Astrocyte (in vitro differentiated cells and primary cell): ENCODE measurements around the gene PRG2. TPM values are rescaled to one million over a fixed set of nuclear protein-coding genes. Genes with fewer than 3 reads are reported as not detected.
A peak's percentile ranks its signal among the peaks of the same experiment; 100 is the strongest.

ENCODE experiments used
- DNase-seq: peaks from one replicate; pipeline ENCODE4 v3.0.0-alpha.2; 2010; ENCODE audit warnings: low read depth
- FAIRE-seq: peaks from 2 replicates; lab custom pipeline; 2011; peaks lifted over from hg19 to GRCh38; lab: Jason Lieb, UNC
- H2AFZ ChIP-seq: 2 replicates; pipeline ENCODE4 v1.6.0; 2012; ENCODE audit warnings: low read depth, low read length, inconsistent platforms
- H3K27ac ChIP-seq: 2 replicates; pipeline ENCODE4 v1.5.1; 2011; ENCODE audit warnings: low read depth, low read length, inconsistent platforms
- H3K27me3 ChIP-seq: 2 replicates; pipeline ENCODE4 v1.6.0; 2011; ENCODE audit warnings: low read length, inconsistent platforms; ENCODE audit not compliant: insufficient read depth
- H3K36me3 ChIP-seq: 2 replicates; pipeline ENCODE4 v1.5.1; 2011; ENCODE audit warnings: low read length, inconsistent platforms; ENCODE audit not compliant: insufficient read depth
- H3K4me1 ChIP-seq: 2 replicates; pipeline ENCODE4 v1.5.1; 2011; ENCODE audit warnings: low read length, inconsistent platforms; ENCODE audit not compliant: insufficient read depth
- H3K4me2 ChIP-seq: 2 replicates; pipeline ENCODE4 v1.6.0; 2012; ENCODE audit warnings: low read length, inconsistent platforms
- H3K4me3 ChIP-seq: 2 replicates; pipeline ENCODE4 v1.5.1; 2011; ENCODE audit warnings: low read depth, mild to moderate bottlenecking, low read length, inconsistent platforms; ENCODE audit not compliant: insufficient read depth
- H3K79me2 ChIP-seq: 2 replicates; pipeline ENCODE4 v1.6.0; 2012; ENCODE audit warnings: mild to moderate bottlenecking, low read length, inconsistent platforms; ENCODE audit not compliant: insufficient read depth
- H3K9ac ChIP-seq: 2 replicates; pipeline ENCODE4 v1.6.0; 2012; ENCODE audit warnings: mild to moderate bottlenecking, low read length, inconsistent platforms
- H3K9me3 ChIP-seq: 2 replicates; pipeline ENCODE4 v1.5.1; 2012; ENCODE audit warnings: low read depth, mild to moderate bottlenecking, low read length, inconsistent platforms; ENCODE audit not compliant: insufficient read depth
- H4K20me1 ChIP-seq: 2 replicates; pipeline ENCODE4 v1.6.0; 2012; ENCODE audit warnings: low read length, inconsistent platforms; ENCODE audit not compliant: insufficient read depth
- H3K27ac Mint-ChIP-seq: one replicate; pipeline ENCODE4 v1.8.0; 2021; ENCODE audit warnings: mild to moderate bottlenecking, mixed read lengths; ENCODE audit not compliant: unreplicated experiment
- H3K27me3 Mint-ChIP-seq: one replicate; pipeline ENCODE4 v1.8.0; 2021; ENCODE audit warnings: low read depth, mixed read lengths; ENCODE audit not compliant: unreplicated experiment
- H3K36me3 Mint-ChIP-seq: one replicate; pipeline ENCODE4 v1.8.0; 2021; ENCODE audit warnings: low read depth, mixed read lengths; ENCODE audit not compliant: unreplicated experiment
- H3K4me1 Mint-ChIP-seq: one replicate; pipeline ENCODE4 v1.8.0; 2021; ENCODE audit warnings: low read depth, mixed read lengths; ENCODE audit not compliant: unreplicated experiment
- H3K4me3 Mint-ChIP-seq: one replicate; pipeline ENCODE4 v1.8.0; 2021; ENCODE audit warnings: mild to moderate bottlenecking, moderate library complexity, mixed read lengths; ENCODE audit not compliant: unreplicated experiment
- H3K9me3 Mint-ChIP-seq: one replicate; pipeline ENCODE4 v1.8.0; 2021; ENCODE audit warnings: mild to moderate bottlenecking, mixed read lengths; ENCODE audit not compliant: unreplicated experiment
- CTCF ChIP-seq: IDR thresholded peaks from 2 replicates; pipeline ENCODE4 v1.5.1; 2011; ENCODE audit warnings: low read depth, mild to moderate bottlenecking, inconsistent platforms, low read length, moderate library complexity; ENCODE audit not compliant: insufficient read depth
- EZH2 ChIP-seq: IDR thresholded peaks from 2 replicates; pipeline ENCODE4 v1.6.1; 2012; ENCODE audit warnings: mild to moderate bottlenecking, low read length, inconsistent platforms; ENCODE audit not compliant: insufficient read depth
- total RNA-seq: library from RNA; stranded (reverse); gene quantifications from 2 replicates; pipeline ENCODE4 v1.2.1, GENCODE V29; 2021

PRG2 gene
- total RNA-seq, 1 donor from 2014 or later: not detected

GRCh38 chr11:57386178-57386940 lies 4.1 kb downstream of the PRG2 start:
- no peaks in the 10 kb centered on the region for H3K4me1 Mint-ChIP-seq
- H3K4me3 Mint-ChIP-seq: no peak overlapping the region
- no peak overlapping the region for H3K4me3 ChIP-seq
- no peak for DNase-seq
- H3K79me2 ChIP-seq: no peaks in the 10 kb centered on the region
- FAIRE-seq: no peak
- H3K27ac Mint-ChIP-seq: no peak overlapping the region
- no peaks in the 10 kb centered on the region for H3K36me3 ChIP-seq
- H3K27me3 Mint-ChIP-seq: peaks cover 65% of the 10 kb centered on the region
- H3K4me2 ChIP-seq: no peak overlapping the region
- peaks cover 10% of the 10 kb centered on the region for H3K27me3 ChIP-seq
- H2AFZ ChIP-seq: no peak overlapping the region
- H3K9me3 ChIP-seq: no peaks in the 10 kb centered on the region
- TF ChIP-seq CTCF: no peak
- TF ChIP-seq EZH2: no peak
- H3K4me1 ChIP-seq: no peaks in the 10 kb centered on the region
- no peaks in the 10 kb centered on the region for H4K20me1 ChIP-seq
- no peak overlapping the region for H3K27ac ChIP-seq
- H3K9ac ChIP-seq: no peak overlapping the region
- peaks cover 1% of the 10 kb centered on the region for H3K9me3 Mint-ChIP-seq
- H3K36me3 Mint-ChIP-seq: no peaks in the 10 kb centered on the region

GRCh38 chr11:57380975-57381374 lies 9.5 kb downstream of the PRG2 start, which contains the start of gene PRG3:
Gene PRG3 (minus strand): TSS chr11:57381150. CDS start chr11:57380708, 442 bp downstream.
- DNase-seq (no peak), FAIRE-seq (no peak)
- Mint-ChIP-seq H3K27ac (no peak within 1 kb of the TSS), H3K36me3 (no peaks in the 10 kb centered on the region), H3K27me3 (peaks cover 62% of the 10 kb centered on the region), H3K4me3 (no peak within 1 kb of the TSS), H3K9me3 (no peaks in the 10 kb centered on the region), H3K4me1 (no peaks in the 10 kb centered on the region)
- H4K20me1 ChIP-seq: no peaks in the 10 kb centered on the region
- no peaks in the 10 kb centered on the region for H3K9me3 ChIP-seq
- no peak within 1 kb of the TSS for H3K9ac ChIP-seq
- H2AFZ ChIP-seq: no peak within 1 kb of the TSS
- no peaks in the 10 kb centered on the region for H3K27me3 ChIP-seq
- H3K4me2 ChIP-seq: no peak within 1 kb of the TSS
- H3K27ac ChIP-seq: no peak within 1 kb of the TSS
- no peaks in the 10 kb centered on the region for H3K36me3 ChIP-seq
- TF ChIP-seq EZH2: no peak
- TF ChIP-seq CTCF: no peak
- no peak within 1 kb of the TSS for H3K4me3 ChIP-seq
- no peaks in the 10 kb centered on the region for H3K79me2 ChIP-seq
- H3K4me1 ChIP-seq: no peaks in the 10 kb centered on the region

- Histone ChIP-seq H3K27ac (no peak overlapping the region), H3K4me2 (no peak overlapping the region), H4K20me1 (no peaks in the 10 kb centered on the region), H3K9ac (no peak overlapping the region), H3K79me2 (no peaks in the 10 kb centered on the region), H3K4me3 (no peak overlapping the region), H3K27me3 (no peaks in the 10 kb centered on the region), H3K36me3 (no peaks in the 10 kb centered on the region), H3K9me3 (no peaks in the 10 kb centered on the region), H2AFZ (no peak overlapping the region), H3K4me1 (no peaks in the 10 kb centered on the region)
- Mint-ChIP-seq H3K9me3 (no peaks in the 10 kb centered on the region), H3K27me3 (peaks cover 52% of the 10 kb centered on the region), H3K27ac (peak overlapping the region; percentile 1), H3K4me3 (no peak overlapping the region), H3K4me1 (no peaks in the 10 kb centered on the region), H3K36me3 (no peaks in the 10 kb centered on the region)
- FAIRE-seq (no peak), DNase-seq (peak; percentile 14)
- TF ChIP-seq EZH2: no peak
- TF ChIP-seq CTCF: no peak
Observed at GRCh38 chr11:57379732-57380131, 10.7 kb downstream of the PRG2 start.
